HG03103 (cell line): ENCODE results near the gene HACD4.

Source experiments
- ATAC-seq: cut with Tn5 transposase; IDR thresholded peaks from one replicate; pipeline ENCODE4 v1.9.1; 2021; ENCODE audit warnings: low read depth; ENCODE audit not compliant: unreplicated experiment

The HACD4 gene

GRCh38 chr9:21018177-21018576 lies 13.3 kb downstream of the HACD4 start:
- ATAC-seq = no peak

DNA sequence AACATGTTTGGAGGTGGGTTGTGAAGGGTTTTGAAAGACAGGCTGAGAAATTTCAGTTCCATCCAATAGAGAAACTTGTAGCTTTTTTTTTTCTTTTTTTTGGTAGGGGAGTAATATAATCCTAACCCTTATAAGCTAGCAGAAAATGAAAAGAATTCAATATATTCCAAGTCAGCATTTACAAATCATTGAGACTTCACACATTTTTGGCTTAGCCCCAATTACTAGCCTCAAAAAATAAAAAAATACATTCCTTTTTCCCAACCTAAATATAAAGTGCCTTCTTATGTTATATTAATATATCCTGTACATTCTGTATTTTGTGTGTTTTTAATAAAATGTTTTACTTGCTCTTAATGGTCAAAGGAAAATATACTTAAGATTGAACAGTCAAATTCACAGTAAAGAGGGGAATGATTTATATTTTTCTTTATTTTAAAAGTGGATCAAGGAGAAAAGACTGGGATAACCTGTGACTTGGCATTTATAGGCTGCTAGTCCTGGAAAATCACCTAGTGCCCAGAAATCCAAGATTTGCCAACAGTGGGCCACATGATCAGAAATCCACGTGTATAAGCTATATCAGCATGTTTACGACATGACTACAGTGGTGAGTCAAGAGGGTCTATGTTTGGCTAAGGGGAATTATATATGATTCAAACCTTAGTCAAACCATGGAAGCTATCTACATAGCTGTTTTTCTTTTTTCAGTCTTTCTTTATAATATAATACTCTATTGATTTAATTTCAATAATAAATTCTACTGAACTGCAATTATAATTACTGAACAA lies 14.5 kb downstream of the HACD4 start:
- ATAC-seq = no peak

GRCh38 chr9:21015995-21016394 lies 15.4 kb downstream of the HACD4 start:
- ATAC-seq = no peak

DNA sequence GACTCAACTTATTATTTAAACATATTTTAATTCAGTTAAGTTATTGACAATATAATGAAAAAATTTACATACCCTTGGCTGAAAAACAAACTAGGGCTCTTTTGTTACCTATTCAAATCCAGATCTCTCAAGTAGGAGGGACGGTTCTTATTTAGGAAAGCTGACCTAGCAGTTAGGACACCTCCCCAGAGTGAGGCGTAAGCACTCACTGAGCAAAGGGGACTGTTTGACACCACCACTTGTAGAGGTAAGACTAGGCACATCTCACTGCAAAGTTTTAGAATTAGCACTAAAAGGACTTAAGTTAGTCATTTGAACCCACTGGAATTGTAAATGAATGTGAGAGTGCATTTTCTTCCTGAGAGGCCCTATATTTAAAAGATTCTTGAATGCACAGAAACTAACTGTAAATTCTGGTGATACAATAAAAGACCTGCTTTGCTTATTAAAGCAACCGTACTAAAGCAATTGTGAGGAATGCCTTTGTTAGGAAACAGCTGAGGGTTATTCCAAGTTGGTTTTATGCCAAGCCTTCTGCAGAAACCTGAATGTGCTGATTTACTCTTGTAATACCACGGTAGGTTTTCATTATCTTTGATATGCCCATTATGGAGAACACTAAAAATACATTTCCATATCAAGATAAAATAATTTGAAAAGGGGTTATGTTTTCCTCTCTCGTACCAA lies 16.2 kb downstream of the HACD4 start:
- ATAC-seq = no peak

- ATAC-seq = no peak
Observed at GRCh38 chr9:21002040-21002439, 29.4 kb downstream of the HACD4 start.

DNA sequence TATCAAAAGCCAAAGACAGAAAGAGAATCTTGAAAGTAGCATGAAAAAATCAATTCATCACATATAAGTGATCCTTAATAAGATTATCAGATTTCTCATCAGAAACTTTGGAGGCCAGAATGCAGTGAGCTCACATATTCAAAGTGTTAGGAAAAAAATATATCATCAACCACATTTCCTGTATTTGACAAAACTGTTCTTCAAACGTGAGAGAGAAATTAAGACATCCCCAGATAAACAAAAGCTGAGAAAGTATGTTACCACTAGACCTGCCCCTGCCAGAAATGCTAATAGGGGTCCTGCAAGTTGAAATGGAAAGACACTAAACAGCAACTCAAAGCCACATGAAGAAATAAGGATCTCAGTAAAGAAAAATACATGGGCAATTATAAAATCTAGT lies 29.9 kb downstream of the HACD4 start:
- ATAC-seq = no peak

- peak; percentile 78 for ATAC-seq
Observed at GRCh38 chr9:20997503-20998076, 33.9 kb downstream of the HACD4 start.

GRCh38 chr9:20996809-20997208 lies 34.6 kb downstream of the HACD4 start:
- ATAC-seq = peak; percentile 64

DNA sequence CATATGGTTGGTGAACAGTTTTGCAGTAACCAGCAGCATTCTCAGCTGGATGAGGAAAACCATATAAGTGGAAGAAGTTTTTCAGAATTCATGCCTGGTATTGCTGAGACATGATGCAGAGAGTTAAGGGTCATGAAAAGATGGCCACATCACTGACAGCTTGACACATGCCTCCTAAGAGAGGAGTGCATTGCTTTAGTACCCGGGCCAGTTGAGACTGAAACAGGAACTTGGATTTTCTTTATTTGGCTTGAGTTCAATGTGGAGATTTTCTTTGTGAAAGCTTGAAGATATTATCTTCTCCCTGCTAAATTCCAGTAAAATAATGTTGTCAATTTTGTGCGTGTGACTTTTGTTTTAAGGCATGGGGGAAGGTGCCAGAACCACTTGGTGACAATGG lies 35.8 kb downstream of the HACD4 start:
- ATAC-seq = no peak

DNA sequence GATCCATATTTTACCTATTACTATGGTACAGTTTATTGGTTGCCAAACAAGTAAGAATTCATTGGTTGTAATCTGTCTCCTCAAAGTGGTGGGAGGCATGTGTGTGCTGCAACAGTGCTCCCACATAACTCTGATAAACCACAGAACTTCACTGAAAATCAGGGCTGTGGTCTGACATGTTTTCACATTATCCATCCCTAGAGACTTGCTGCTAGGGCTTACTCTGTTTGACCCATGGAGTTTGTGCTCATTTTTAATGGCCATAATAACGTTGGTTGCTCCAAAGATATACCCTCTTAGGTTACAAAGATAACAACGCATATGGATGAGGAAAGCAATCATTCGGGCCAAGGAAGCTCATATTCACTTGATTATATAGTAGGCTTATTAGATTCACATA lies 37.0 kb downstream of the HACD4 start:
- no peak for ATAC-seq

- ATAC-seq = no peak
Observed at GRCh38 chr9:20990867-20991266, 40.6 kb downstream of the HACD4 start.

DNA sequence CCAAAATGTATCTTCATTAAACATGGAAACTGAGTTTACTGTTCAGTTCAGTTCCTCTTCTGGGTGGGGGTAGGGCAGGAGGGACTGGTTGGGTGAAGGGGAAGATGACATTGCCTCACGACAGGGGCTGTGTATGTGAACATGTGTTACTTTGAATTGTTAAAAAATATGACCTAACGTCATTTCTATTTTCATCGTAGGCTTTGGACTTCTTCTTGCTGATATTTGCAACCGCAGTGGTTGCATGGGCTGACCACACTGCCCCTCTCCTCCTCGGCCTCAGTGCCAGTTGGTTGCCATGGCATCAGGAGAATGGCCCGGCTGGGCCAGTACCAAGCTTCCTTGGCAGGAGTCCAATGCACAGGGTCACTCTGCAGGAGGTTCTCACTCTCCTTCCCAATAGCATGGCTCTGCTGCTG lies 41.5 kb downstream of the HACD4 start:
- ATAC-seq = no peak

DNA sequence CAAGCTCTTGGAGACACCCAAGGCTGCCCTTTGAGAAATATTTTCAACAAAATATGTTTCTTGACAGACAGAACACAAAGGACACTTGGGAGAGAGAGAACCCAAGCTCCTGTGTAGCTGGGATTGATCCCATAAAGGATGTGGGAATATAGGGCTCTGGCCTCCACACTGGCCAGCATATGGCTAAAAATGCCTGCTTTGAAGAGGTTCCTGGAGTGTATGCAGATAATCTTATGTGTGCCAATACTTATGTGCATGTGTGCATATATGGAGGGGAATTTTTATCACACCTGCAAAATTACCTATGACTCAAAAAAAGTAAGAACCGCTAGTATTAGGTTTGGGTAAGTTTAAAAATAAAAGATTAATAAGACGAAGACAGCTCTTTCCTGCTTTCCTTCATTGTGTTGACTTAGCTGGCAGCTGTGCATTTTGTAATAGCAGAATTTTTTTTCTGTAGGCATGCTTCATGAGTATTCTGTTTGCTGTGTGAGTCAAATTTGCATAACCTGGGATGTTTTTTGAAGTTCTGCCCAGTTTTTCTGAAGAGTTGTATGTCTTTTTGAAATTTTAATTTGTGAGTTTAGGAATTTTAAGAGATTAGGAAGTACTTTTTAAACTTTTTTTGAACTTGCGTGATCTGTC lies 42.6 kb downstream of the HACD4 start:
- no peak for ATAC-seq

DNA sequence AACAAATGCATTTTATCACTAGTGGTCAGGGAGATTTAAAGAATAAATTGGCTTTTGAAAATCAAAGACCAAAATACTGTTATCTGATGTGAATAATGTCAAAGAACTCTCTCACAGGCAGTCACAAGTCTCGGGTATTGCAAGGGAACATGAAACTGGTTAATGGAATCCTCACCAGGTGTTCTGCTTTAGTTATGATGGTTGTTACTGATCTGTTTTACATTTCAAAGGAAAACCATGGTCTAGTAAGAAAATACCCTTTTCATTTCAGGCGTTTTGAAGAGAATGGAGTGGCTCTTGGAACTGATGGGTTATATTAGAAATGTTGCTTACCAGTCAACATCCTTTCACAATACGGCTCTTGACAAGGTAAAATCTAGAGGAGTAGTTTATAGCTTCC lies 43.4 kb downstream of the HACD4 start:
- ATAC-seq = no peak

DNA sequence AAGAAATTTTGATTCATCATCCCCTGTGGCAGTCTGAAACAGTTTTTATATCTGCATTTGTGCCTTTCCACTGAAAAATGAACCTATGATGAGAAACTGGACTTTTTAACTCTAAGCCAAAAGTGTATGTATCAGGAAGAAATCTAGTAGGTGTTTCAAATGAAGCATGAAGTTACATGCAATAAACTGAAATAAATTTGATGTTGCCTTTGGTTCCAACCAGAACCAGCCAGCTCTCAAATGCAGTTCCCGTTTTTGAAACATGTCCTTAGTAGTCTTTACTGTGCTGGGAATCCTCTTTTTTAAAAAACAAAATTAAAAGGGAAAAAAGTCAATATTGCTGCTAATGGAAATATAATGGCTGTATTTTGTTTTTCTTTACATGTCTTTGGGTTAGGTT lies 43.9 kb downstream of the HACD4 start:
- ATAC-seq = no peak

DNA sequence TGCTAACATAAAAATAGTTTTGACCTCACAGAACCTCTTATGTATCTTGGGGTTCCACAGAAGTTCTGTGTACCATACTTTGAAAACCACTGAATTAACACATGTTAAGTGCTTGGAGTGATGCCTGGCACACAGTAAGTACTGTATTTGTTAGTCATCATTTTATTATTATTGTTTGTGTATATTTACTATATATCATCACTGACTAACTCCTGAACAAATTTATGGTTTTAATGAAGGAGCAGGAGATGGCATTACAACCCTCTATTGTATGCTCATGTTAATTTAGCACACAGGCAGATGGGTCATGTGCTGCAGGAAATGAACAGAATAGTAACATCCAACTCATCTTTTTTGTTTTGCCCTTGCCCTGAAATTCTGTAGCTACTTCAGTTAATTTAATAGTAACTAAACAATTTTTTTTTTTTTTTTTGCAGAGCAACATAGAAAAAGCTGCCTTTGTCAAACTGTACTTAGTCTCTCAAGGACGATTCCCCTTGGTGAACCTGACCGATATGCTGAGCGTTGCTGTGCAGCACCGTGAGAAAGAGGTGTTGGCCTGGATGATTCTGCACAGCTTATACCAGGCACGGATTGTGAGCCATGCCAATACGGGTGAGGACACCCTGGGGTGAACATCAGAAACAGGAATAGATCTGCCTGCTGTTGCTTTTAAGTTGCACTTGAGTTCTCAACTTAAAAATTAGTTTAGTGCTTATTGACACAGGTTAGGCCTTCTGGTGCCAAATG lies 45.4 kb downstream of the HACD4 start:
- ATAC-seq = no peak

DNA sequence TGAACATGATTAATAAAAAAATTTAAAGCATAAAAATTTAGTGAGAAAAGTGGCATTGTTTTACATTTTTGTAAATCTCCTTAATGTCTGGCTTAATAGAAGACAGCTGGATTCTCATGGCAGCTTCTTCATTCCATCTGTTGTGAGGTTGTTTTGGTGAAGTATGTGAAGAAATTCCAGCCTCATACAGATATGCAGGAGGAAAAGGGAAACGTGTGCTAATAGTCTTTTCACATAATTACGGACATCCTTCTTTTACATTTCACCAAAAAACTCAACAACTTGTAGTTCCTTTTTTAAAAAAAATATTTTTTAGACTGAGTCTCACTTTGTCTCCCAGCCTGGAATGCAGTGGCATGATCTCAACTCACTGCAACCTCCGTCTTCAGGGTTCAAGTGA lies 46.9 kb downstream of the HACD4 start:
- ATAC-seq = no peak

DNA sequence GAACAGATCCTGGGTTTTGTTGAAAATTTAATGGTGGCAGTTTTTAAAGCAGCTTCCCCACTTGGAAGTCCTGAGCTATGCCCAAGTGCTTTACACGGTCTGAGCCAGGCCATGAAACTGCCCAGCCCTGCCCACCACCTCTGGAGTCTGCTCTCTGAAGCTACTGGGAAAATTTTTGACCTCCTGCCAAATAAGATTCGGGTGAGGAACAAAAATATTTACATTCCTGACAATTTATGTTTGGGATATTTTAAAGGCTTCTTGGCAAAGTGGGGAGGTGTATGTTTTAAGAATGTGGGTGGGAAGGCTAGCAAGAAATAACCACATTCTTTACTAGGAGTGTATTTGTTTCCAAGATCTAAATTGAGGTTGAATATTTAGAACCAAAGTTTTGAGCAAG lies 50.0 kb downstream of the HACD4 start:
- ATAC-seq = no peak

- ATAC-seq = peak; percentile 81
Observed at GRCh38 chr9:20980832-20981455, 50.5 kb downstream of the HACD4 start.

DNA sequence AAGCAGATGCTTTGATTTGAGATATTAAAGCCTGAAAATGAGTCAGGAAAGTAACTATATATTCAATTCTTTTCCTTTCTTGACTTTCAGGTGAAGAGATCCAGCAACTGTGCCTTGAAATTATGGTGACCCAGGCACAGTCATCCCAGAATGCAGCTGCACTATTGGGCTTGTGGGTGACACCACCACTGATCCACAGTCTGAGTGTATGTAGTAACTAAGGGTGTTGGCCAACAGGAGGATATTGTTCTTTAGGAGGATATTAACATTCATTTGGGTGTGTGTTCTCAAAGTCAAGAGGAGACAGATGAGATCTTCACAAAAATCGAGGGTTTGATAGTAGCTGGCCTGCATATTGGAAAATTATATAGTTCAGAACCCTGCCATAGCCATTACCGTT lies 53.2 kb downstream of the HACD4 start:
- ATAC-seq = no peak
